ENCODE results near the gene AGO3.

GRCh38 chr1:35914717-35915116 lies 16.2 kb upstream of the AGO3 start:
- TF ChIP-seq EZH2 (IDR thresholded peaks at IDR 0.05; ENCODE audit: insufficient read depth, low read length) (no peak), CTCF (IDR thresholded peaks at IDR 0.05; ENCODE audit: insufficient read depth, low read depth, low read length) (no peak)

All from astrocyte (in vitro differentiated cells and primary cell).